B cell (primary cell): ENCODE measurements around the gene B3GAT3. TPM values are rescaled to one million over a fixed set of nuclear protein-coding genes. Genes with fewer than 3 reads are reported as not detected.

Experiments
- ATAC-seq: fragments of 200-7000 bp; cut with Tn5 transposase; one replicate; pipeline ENCODE4 v1.10.0; 2021; ENCODE audit warnings: low read depth, mild to moderate bottlenecking, moderate number of reproducible peaks, moderate library complexity
- CTCF ChIA-PET: fragments of 350-600 bp; sonication (Branson Sonifier 250); formaldehyde crosslinking; loops from one replicate; lab custom pipeline; 2021; ENCODE audit warnings: antibody characterized with exemption, inconsistent platforms; lab: Charles Lee
- POLR2A ChIA-PET: fragments of 350-600 bp; sonication (Branson Sonifier 250); formaldehyde crosslinking; loops from one replicate; lab custom pipeline; 2021; ENCODE audit warnings: antibody characterized with exemption; lab: Charles Lee
- DNase-seq: peaks from one replicate; pipeline ENCODE4 v3.0.0; 2013
- H2AFZ ChIP-seq: 2 replicates; pipeline ENCODE4 v1.6.1; 2012; ENCODE audit warnings: mild to moderate bottlenecking, low read depth, low read length; ENCODE audit not compliant: insufficient read depth, poor library complexity, severe bottlenecking
- H3K27ac ChIP-seq, 2 donors: 1 replicate in 1 of 2; 2 replicates in 1 of 2; pipeline ENCODE4 v1.5.1; 2012 to 2013; ENCODE audit warnings: low read length in 2 of 2, mild to moderate bottlenecking in 2 of 2, moderate library complexity in 1 of 2
- H3K27me3 ChIP-seq, 4 experiments: fragments of 200-600 bp in 1 of 4; sonication (generic) in 1 of 4; replicated peaks in 1 of 4; 1 replicate in 2 of 4; 2 replicates in 2 of 4; pipeline versions ENCODE4 v1.6.1 to v1.7.0; 2013 to 2016; ENCODE audit warnings: low read length in 3 of 4, mild to moderate bottlenecking in 2 of 4, mixed read lengths in 1 of 4, moderate library complexity in 1 of 4; ENCODE audit not compliant: insufficient read depth in 4 of 4, control insufficient read depth in 3 of 4; ENCODE audit errors: control extremely low read depth in 1 of 4
- H3K36me3 ChIP-seq, 2 experiments: replicated peaks in 1 of 2; 1 replicate in 1 of 2; 2 replicates in 1 of 2; pipeline versions ENCODE4 v1.6.1 to v1.7.1; 2013; ENCODE audit warnings: low read length in 1 of 2; ENCODE audit not compliant: insufficient read depth in 2 of 2, control insufficient read depth in 1 of 2; ENCODE audit errors: control extremely low read depth in 1 of 2, extremely low read depth in 1 of 2
- H3K4me1 ChIP-seq, 2 donors: fragments of 200-600 bp in 1 of 2; sonication (generic) in 1 of 2; 1 replicate in 1 of 2; 2 replicates in 1 of 2; pipeline versions ENCODE4 v1.5.1 to v1.6.1; 2013 to 2017; ENCODE audit warnings: low read length in 2 of 2; ENCODE audit not compliant: control insufficient read depth in 2 of 2, insufficient read depth in 2 of 2
- H3K4me2 ChIP-seq: replicated peaks from 2 replicates; pipeline ENCODE3; 2012; ENCODE audit warnings: mild to moderate bottlenecking, low read depth, low read length; ENCODE audit not compliant: poor library complexity, severe bottlenecking
- H3K4me3 ChIP-seq, 5 experiments: fragments of 200-600 bp in 1 of 5; sonication (generic) in 1 of 5; 1 replicate in 3 of 5; 2 replicates in 2 of 5; pipeline versions ENCODE4 v1.5.1 to v1.7.0; 2011 to 2016; ENCODE audit warnings: low read length in 4 of 5, mild to moderate bottlenecking in 4 of 5, low read depth in 2 of 5, control low read depth in 1 of 5, moderate library complexity in 1 of 5; ENCODE audit not compliant: insufficient read depth in 1 of 5; ENCODE audit errors: control extremely low read depth in 1 of 5, extremely low read depth in 1 of 5
- H3K79me2 ChIP-seq: fragments of 200-600 bp; sonication (generic); one replicate; pipeline ENCODE4 v1.6.0; 2016; ENCODE audit warnings: low read length; ENCODE audit not compliant: control insufficient read depth, insufficient read depth
- H3K9ac ChIP-seq: fragments of 200-600 bp; sonication (generic); 2 replicates; pipeline ENCODE4 v1.6.1; 2017; ENCODE audit warnings: mild to moderate bottlenecking, low read length, moderate library complexity
- H3K9me3 ChIP-seq, 3 donors: one replicate each; pipeline versions ENCODE4 v1.6.1 to v1.7.1; 2013; ENCODE audit warnings: low read length in 2 of 3; ENCODE audit not compliant: control insufficient read depth in 2 of 3, insufficient read depth in 1 of 3; ENCODE audit errors: control extremely low read depth in 1 of 3
- H4K20me1 ChIP-seq: 2 replicates; pipeline ENCODE4 v1.6.0; 2012; ENCODE audit warnings: mild to moderate bottlenecking, low read length; ENCODE audit not compliant: insufficient read depth, control insufficient read depth, poor library complexity, severe bottlenecking
- H3K27ac Mint-ChIP-seq: one replicate; pipeline ENCODE4 v1.8.0; 2021; ENCODE audit warnings: mixed read lengths
- H3K27me3 Mint-ChIP-seq: one replicate; pipeline ENCODE4 v1.8.0; 2021; ENCODE audit warnings: mixed read lengths
- H3K4me1 Mint-ChIP-seq: one replicate; pipeline ENCODE4 v1.8.0; 2021; ENCODE audit warnings: mixed read lengths
- H3K4me3 Mint-ChIP-seq: one replicate; pipeline ENCODE4 v1.8.0; 2021; ENCODE audit warnings: mixed read lengths
- H3K9me3 Mint-ChIP-seq: one replicate; pipeline ENCODE4 v1.8.0; 2022; ENCODE audit warnings: mixed read lengths; ENCODE audit not compliant: insufficient read depth
- EZH2 ChIP-seq: IDR thresholded peaks from 2 replicates; pipeline ENCODE4 v1.6.1; 2012; ENCODE audit warnings: borderline replicate concordance, low read depth, mild to moderate bottlenecking, moderate library complexity, low read length; ENCODE audit not compliant: insufficient read depth, poor library complexity, severe bottlenecking
- WGBS: methylation state at CpG from one replicate; pipeline ENCODE4 v1.1.5; 2013; ENCODE audit warnings: missing lambda C conversion rate; ENCODE audit not compliant: insufficient coverage; 5-methylcytosine and 5-hydroxymethylcytosine counted together
- intact Hi-C: fragments of 100-400 bp; cut with micrococcal nuclease; formaldehyde crosslinking; loops from one replicate; pipeline ENCODE4 v1.10.0; 2022
- polyA plus RNA-seq: library from polyadenylated mRNA; depleted of rRNA; stranded (reverse); fragments of >200 nt; gene quantifications from 2 replicates; pipeline ENCODE4 v1.2.3, GENCODE V29; 2012
- total RNA-seq, 2 donors: library from RNA; stranded (reverse); fragments of 120-200 nt in 1 of 2; gene quantifications; 1 replicate in 1 of 2; 2 replicates in 1 of 2; pipeline versions ENCODE4 v1.2.3 to v1.2.4, GENCODE V29; 2013 to 2022
- TF ChIP-seq, protein P1 (sequence below): fragments of 200-600 bp; IDR thresholded peaks from one replicate; pipeline ENCODE4 v1.8.0; 2022; ENCODE audit warnings: antibody characterized with exemption, mild to moderate bottlenecking

Gene B3GAT3
- total and polyA plus RNA-seq, 2 donors (not counting 1 experiment from before 2014, with no cell fraction given) = 66.6 to 89.3 TPM

DNA sequence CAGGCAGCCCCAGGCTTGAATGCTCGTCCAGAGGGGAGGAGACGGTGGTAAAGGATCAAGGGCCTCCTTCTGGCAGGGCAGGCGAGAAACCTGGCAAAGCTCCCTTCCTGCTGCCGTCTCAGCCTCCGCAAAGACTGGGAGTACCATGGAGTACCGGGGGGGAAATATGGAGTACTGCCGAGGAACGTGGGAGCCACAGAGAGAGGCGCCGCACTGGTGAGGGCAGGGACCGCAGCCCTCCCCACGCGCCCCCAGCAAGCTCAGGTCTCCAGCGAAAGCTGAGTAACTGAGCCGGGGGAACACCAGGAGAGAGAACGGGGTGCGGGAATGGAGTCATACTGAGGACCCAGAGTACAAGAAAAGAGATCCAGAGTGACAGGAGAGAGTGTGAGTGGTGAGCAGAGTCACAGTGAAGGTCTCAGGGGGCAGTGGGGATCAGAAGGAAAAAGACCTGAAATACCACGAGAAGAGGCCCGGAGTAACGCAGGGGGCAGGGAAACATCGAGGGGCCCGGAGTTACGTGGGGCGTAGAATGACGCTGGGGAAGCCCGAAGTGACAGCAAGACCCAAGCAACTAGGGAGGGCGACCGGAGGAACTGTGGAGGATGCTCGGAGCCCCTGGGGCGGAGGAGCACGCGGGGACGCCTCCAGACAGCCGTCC is 10.0 kb downstream of the B3GAT3 start:
- intact Hi-C loops = loop anchor here (1.0 to 2.0 kb wide), 6 partner anchors 10 to 115 kb away; partner anchors contain the start of genes C11orf98, CSKMT, GANAB and HNRNPUL2
- WGBS = under 1% methylated on average over 32 of the region's 34 CpGs
- Histone ChIP-seq H3K4me1 (peaks cover 10 to 29% of the 10 kb centered on the region in 2 donors), H3K27me3 (no peaks in the 10 kb centered on the region), H3K36me3 (peaks cover 0 to 34% of the 10 kb centered on the region in 2 experiments), H3K9me3 (no peaks in the 10 kb centered on the region), H4K20me1 (peaks cover 7% of the 10 kb centered on the region), H3K27ac (peak overlapping the region; percentile 76 to 96), H3K9ac (peak overlapping the region; percentile 74), H3K4me2 (peak overlapping the region; percentile 90), H2AFZ (peak overlapping the region; percentile 90), H3K79me2 (peaks cover 67% of the 10 kb centered on the region), H3K4me3 (peak overlapping the region; percentile 70 to 84 (median 75))
- ATAC-seq = peak; percentile 16
- Mint-ChIP-seq H3K27me3 (no peaks in the 10 kb centered on the region), H3K4me1 (peaks cover 28% of the 10 kb centered on the region), H3K4me3 (peak overlapping the region; percentile 97), H3K27ac (peak overlapping the region; percentile 99), H3K9me3 (no peaks in the 10 kb centered on the region)
- DNase-seq = peak; percentile 86
- TF ChIP-seq EZH2 = no peak
- TF ChIP-seq, protein P1, sequence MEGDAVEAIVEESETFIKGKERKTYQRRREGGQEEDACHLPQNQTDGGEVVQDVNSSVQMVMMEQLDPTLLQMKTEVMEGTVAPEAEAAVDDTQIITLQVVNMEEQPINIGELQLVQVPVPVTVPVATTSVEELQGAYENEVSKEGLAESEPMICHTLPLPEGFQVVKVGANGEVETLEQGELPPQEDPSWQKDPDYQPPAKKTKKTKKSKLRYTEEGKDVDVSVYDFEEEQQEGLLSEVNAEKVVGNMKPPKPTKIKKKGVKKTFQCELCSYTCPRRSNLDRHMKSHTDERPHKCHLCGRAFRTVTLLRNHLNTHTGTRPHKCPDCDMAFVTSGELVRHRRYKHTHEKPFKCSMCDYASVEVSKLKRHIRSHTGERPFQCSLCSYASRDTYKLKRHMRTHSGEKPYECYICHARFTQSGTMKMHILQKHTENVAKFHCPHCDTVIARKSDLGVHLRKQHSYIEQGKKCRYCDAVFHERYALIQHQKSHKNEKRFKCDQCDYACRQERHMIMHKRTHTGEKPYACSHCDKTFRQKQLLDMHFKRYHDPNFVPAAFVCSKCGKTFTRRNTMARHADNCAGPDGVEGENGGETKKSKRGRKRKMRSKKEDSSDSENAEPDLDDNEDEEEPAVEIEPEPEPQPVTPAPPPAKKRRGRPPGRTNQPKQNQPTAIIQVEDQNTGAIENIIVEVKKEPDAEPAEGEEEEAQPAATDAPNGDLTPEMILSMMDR = no peak
- CTCF ChIA-PET = interaction anchor here (0.8 to 3.7 kb wide), 13 partner anchors 10 to 82 kb away, joined by 3 to 32 read pairs (median 4); partner anchors contain the start of genes B3GAT3, C11orf98, CSKMT and EEF1G
- POLR2A ChIA-PET = interaction anchor here (0.5 to 2.7 kb wide), 6 partner anchors 10 to 230 kb away, joined by 3 to 16 read pairs (median 6); partner anchors contain the start of genes MTA2, TUT1, UBXN1 and ZBTB3
